GM10248 (cell line): ENCODE results near the gene TMEM135.
"Not testable (repeated sequence)": the region's sequence is repeated elsewhere in the genome, so short reads cannot be mapped to it uniquely, and the experiment has no call there.

Source experiments
- CTCF ChIA-PET: fragments of 300-600 bp; sonication (Branson Sonifier 250); formaldehyde crosslinking; extraction: SDS; loops from one replicate; lab custom pipeline; 2021; ENCODE audit warnings: antibody characterized with exemption; lab: Yijun Ruan, JAX
- POLR2A ChIA-PET: fragments of 350-650 bp; sonication (Branson Sonifier 250); formaldehyde crosslinking; extraction: SDS; loops from one replicate; lab custom pipeline; 2020; ENCODE audit warnings: antibody characterized with exemption; lab: Yijun Ruan, JAX
- DNase-seq: peaks from one replicate; pipeline ENCODE4 v3.0.0; 2012; ENCODE audit errors: extremely low spot score
- CTCF ChIP-seq: IDR thresholded peaks from 2 replicates; pipeline ENCODE4 v1.5.1; 2012; ENCODE audit warnings: mild to moderate bottlenecking, low read depth; ENCODE audit errors: extremely low read depth, missing control alignments, control extremely low read depth

The TMEM135 gene

GRCh38 chr11:87037450-87038234 lies at the start of gene TMEM135:
Gene TMEM135, plus strand, starts transcription at chr11:87037934. Its CDS starts 112 bp downstream, at chr11:87038046.
- no peak for TF ChIP-seq CTCF
- POLR2A ChIA-PET, result interaction anchor here (0.5 kb wide), 1 partner anchor 378 kb away, joined by 3 read pairs; no protein-coding TSS in a partner anchor
- peak; percentile 97 for DNase-seq
- CTCF ChIA-PET, result interaction anchor here (1.0 to 1.3 kb wide), 4 partner anchors 11 to 43 kb away, joined by 3 to 6 read pairs (median 4); no protein-coding TSS in a partner anchor

GRCh38 chr11:86988351-86988881 lies 49.3 kb upstream of the TMEM135 start:
- TF ChIP-seq CTCF, result no peak
- ChIA-PET POLR2A (no interaction called here), CTCF (no interaction called here)
- no peak for DNase-seq

GRCh38 chr11:86990031-86990430 lies 47.7 kb upstream of the TMEM135 start:
- CTCF ChIA-PET, result no interaction called here
- no peak for TF ChIP-seq CTCF

GRCh38 chr11:86990515-86990914 lies 47.2 kb upstream of the TMEM135 start:
- no peak for TF ChIP-seq CTCF
- ChIA-PET POLR2A (no interaction called here), CTCF (no interaction called here)
- DNase-seq, result no peak

More at GRCh38 chr11:86990031-86990430, 47.7 kb upstream of the TMEM135 start:
- POLR2A ChIA-PET, result no interaction called here
- no peak for DNase-seq

GRCh38 chr11:86991341-86991740 lies 46.4 kb upstream of the TMEM135 start:
- no peak for DNase-seq
- CTCF ChIA-PET, result no interaction called here
- POLR2A ChIA-PET, result no interaction called here
- TF ChIP-seq CTCF, result no peak

- CTCF ChIA-PET, POLR2A ChIA-PET, DNase-seq: not testable (repeated sequence)
Measured at GRCh38 chr11:86992340-86992739, 45.4 kb upstream of the TMEM135 start.

GRCh38 chr11:86993031-86993430 lies 44.7 kb upstream of the TMEM135 start:
- TF ChIP-seq CTCF, result no peak
- no peak for DNase-seq
- POLR2A ChIA-PET, result no interaction called here
- CTCF ChIA-PET, result interaction anchor here (1.0 kb wide), 1 partner anchor 9 kb away, joined by 3 read pairs; no protein-coding TSS in a partner anchor
